Cardiac muscle cell (in vitro differentiated cells and primary cell): ENCODE results near the gene LRRC31. TPM values are rescaled to one million over a fixed set of nuclear protein-coding genes. Genes with fewer than 3 reads are reported as not detected.

Experiments
- DNase-seq, 2 donors: peaks; one replicate each; pipeline versions ENCODE4 v3.0.0 to v3.0.0-alpha.2; 2010 to 2017; ENCODE audit warnings: low read depth in 1 of 2, low spot score in 1 of 2
- H3K27ac ChIP-seq: fragments of 200-600 bp; sonication (generic); 2 replicates; pipeline ENCODE4 v1.5.1; 2016
- H3K27me3 ChIP-seq: fragments of 200-600 bp; sonication (generic); 2 replicates; pipeline ENCODE4 v1.6.0; 2016; ENCODE audit warnings: control low read depth
- H3K36me3 ChIP-seq: fragments of 200-600 bp; sonication (generic); 2 replicates; pipeline ENCODE4 v1.5.1; 2016; ENCODE audit warnings: control low read depth
- H3K4me1 ChIP-seq: fragments of 200-600 bp; sonication (generic); 2 replicates; pipeline ENCODE4 v1.8.1; 2017; ENCODE audit warnings: low read depth, mild to moderate bottlenecking, mixed run types
- H3K4me3 ChIP-seq: fragments of 200-600 bp; sonication (generic); 2 replicates; pipeline ENCODE4 v1.5.1; 2016; ENCODE audit warnings: mild to moderate bottlenecking
- H3K9me3 ChIP-seq: fragments of 200-600 bp; sonication (generic); 2 replicates; pipeline ENCODE4 v1.5.1; 2017; ENCODE audit warnings: low read depth, mild to moderate bottlenecking, control low read depth
- polyA plus RNA-seq: library from polyadenylated mRNA; unstranded; fragments of >200 nt; fragmentation: Nextera tagmentation; extraction: Ambion mirVana; gene quantifications from 2 replicates; pipeline ENCODE4 v1.2.1, GENCODE V29; 2016
- total RNA-seq: library from RNA; depleted of rRNA; stranded (reverse); fragments of >200 nt; gene quantifications from 2 replicates; pipeline ENCODE4 v1.2.3, GENCODE V29; 2016
- TF ChIP-seq, protein P1 (sequence below): IDR thresholded peaks from 2 replicates; pipeline ENCODE4 v1.5.1; 2012; ENCODE audit warnings: low read depth, mild to moderate bottlenecking, low read length

Gene LRRC31
- total RNA-seq (not detected in 2 replicates), polyA plus RNA-seq (not detected in 2 replicates)

- Histone ChIP-seq H3K36me3 (no peaks in the 10 kb centered on the region), H3K9me3 (no peaks in the 10 kb centered on the region), H3K27ac (no peak within 1 kb of the TSS), H3K4me1 (no peaks in the 10 kb centered on the region), H3K27me3 (no peaks in the 10 kb centered on the region), H3K4me3 (no peak within 1 kb of the TSS)
- TF ChIP-seq, protein P1, sequence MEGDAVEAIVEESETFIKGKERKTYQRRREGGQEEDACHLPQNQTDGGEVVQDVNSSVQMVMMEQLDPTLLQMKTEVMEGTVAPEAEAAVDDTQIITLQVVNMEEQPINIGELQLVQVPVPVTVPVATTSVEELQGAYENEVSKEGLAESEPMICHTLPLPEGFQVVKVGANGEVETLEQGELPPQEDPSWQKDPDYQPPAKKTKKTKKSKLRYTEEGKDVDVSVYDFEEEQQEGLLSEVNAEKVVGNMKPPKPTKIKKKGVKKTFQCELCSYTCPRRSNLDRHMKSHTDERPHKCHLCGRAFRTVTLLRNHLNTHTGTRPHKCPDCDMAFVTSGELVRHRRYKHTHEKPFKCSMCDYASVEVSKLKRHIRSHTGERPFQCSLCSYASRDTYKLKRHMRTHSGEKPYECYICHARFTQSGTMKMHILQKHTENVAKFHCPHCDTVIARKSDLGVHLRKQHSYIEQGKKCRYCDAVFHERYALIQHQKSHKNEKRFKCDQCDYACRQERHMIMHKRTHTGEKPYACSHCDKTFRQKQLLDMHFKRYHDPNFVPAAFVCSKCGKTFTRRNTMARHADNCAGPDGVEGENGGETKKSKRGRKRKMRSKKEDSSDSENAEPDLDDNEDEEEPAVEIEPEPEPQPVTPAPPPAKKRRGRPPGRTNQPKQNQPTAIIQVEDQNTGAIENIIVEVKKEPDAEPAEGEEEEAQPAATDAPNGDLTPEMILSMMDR: no peak
- DNase-seq: no peak
These were observed at the start of gene LRRC31 for GRCh38 chr3:169869484-169870220. Gene LRRC31, minus strand, starts transcription at chr3:169869935. Its CDS starts 128 bp downstream, at chr3:169869807.

- peak in 1 of 2 donors; percentile 57 for DNase-seq
- Histone ChIP-seq H3K36me3 (no peaks in the 10 kb centered on the region), H3K27ac (no peak overlapping the region), H3K9me3 (no peaks in the 10 kb centered on the region), H3K4me1 (no peaks in the 10 kb centered on the region), H3K4me3 (no peak overlapping the region), H3K27me3 (no peaks in the 10 kb centered on the region)
- TF ChIP-seq, protein P1: no peak
These were observed 44.6 kb upstream of the LRRC31 start for GRCh38 chr3:169914321-169914720.

DNA sequence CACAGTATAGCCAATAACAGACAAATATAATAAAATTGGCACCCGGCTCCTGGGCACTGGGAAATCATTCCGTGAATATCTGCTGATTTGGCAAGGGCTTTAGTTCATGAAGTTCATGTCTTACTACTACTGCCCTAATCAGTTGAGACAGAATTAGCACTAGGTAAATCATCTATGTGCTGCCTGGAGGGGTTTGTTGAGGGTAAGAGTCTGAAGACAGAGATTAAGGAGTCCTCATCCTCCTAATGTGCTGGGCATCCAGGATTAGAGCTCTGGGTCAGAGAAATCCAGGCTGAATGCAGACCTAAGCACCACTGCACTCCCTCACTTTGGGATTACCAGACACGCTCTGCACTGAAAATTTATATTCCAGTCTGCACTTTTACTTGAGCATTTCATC is 43.6 kb upstream of the LRRC31 start:
- TF ChIP-seq, protein P1: no peak
- Histone ChIP-seq H3K27ac (no peak overlapping the region), H3K9me3 (no peaks in the 10 kb centered on the region), H3K4me1 (no peaks in the 10 kb centered on the region), H3K27me3 (no peaks in the 10 kb centered on the region), H3K36me3 (no peaks in the 10 kb centered on the region), H3K4me3 (no peak overlapping the region)
- DNase-seq: no peak

DNA sequence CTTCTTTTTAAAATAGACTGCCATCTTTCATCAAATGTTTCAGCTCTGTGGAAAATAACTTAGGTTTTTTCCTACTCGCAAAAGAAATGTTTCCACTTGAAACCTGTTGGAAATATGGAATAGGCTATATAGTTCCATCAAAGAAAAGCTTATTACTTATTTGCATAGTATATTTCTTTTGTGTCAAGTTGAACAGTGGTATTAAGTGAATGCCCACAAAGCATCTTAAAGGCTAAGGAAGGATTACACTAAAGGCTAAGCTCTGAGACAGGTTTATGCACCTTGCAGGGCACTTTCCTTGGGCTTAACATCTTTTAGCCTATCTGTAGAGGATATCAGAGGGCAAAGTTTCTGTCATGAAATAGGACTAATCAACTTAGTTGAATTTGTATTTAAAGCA is 41.5 kb upstream of the LRRC31 start, which contains the start of gene SAMD7:
SAMD7 (plus strand) TSS at position 301 of the 400 bp plus-strand sequence. CDS start 7,927 bp downstream, outside the sequence.
- Histone ChIP-seq H3K9me3 (no peaks in the 10 kb centered on the region), H3K36me3 (no peaks in the 10 kb centered on the region), H3K4me3 (no peak within 1 kb of the TSS), H3K4me1 (peaks cover 3% of the 10 kb centered on the region), H3K27ac (no peak within 1 kb of the TSS), H3K27me3 (no peaks in the 10 kb centered on the region)
- TF ChIP-seq, protein P1: no peak
- no peak for DNase-seq

DNA sequence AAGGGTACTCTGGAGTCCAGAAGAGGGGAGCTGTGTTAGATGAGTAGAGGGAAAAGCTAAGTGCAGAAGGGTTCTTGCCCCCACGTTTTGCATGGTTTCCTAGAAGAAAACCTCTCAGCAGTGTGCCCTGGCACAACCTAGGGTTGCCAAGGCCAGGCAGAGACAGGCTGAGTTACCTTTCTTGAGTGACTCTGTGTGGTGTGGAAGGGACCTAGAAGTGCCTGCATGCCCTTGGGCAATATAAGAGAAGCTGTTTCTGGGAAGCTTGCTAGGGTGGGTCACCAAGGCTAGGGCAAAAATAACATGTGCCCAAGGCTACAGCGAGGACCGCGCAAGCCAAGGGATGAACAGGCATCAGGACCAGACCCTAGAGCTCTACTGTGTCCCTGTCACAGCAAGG is 38.2 kb upstream of the LRRC31 start:
- Histone ChIP-seq H3K4me3 (no peak overlapping the region), H3K9me3 (no peaks in the 10 kb centered on the region), H3K27ac (no peak overlapping the region), H3K36me3 (no peaks in the 10 kb centered on the region), H3K4me1 (peaks cover 12% of the 10 kb centered on the region), H3K27me3 (no peaks in the 10 kb centered on the region)
- no peak for DNase-seq
- TF ChIP-seq, protein P1: no peak
